AG08395 (cell line): ENCODE data around the gene IL27RA.

Experiments used
- DNase-seq: peaks from one replicate; pipeline ENCODE4 v3.0.0; 2012; ENCODE audit warnings: mixed read lengths, low spot score

The IL27RA gene

GRCh38 chr19:14089412-14089661 is 57.8 kb downstream of the IL27RA start:
- no peak for DNase-seq

- DNase-seq = peak; percentile 51
Measured at GRCh38 chr19:14089662-14090508, 58.3 kb downstream of the IL27RA start.

- peak; percentile 89 for DNase-seq
Measured at GRCh38 chr19:14090509-14091080, 59.0 kb downstream of the IL27RA start, which contains the start of gene SAMD1. TSS of gene SAMD1 (minus strand) at chr19:14090751.

- peak; percentile 86 for DNase-seq
Measured at GRCh38 chr19:14091081-14091812, 59.7 kb downstream of the IL27RA start.

GRCh38 chr19:14091813-14092462 is 60.4 kb downstream of the IL27RA start:
- no peak for DNase-seq

GRCh38 chr19:14093117-14093823 is 61.7 kb downstream of the IL27RA start:
- no peak for DNase-seq

- DNase-seq = no peak
Measured at GRCh38 chr19:14094854-14095253, 63.3 kb downstream of the IL27RA start.

GRCh38 chr19:14096272-14096992 is 64.9 kb downstream of the IL27RA start:
- no peak for DNase-seq

- no peak for DNase-seq
Measured at GRCh38 chr19:14097532-14098151, 66.1 kb downstream of the IL27RA start.

- no peak for DNase-seq
Measured at GRCh38 chr19:14101003-14101545, 69.5 kb downstream of the IL27RA start.

- DNase-seq = no peak
Measured at GRCh38 chr19:14102102-14102696, 70.6 kb downstream of the IL27RA start.

- no peak for DNase-seq
Measured at GRCh38 chr19:14102756-14103155, 71.2 kb downstream of the IL27RA start.
